ENCODE data around the gene NOTCH4.

Gene NOTCH4

DNA sequence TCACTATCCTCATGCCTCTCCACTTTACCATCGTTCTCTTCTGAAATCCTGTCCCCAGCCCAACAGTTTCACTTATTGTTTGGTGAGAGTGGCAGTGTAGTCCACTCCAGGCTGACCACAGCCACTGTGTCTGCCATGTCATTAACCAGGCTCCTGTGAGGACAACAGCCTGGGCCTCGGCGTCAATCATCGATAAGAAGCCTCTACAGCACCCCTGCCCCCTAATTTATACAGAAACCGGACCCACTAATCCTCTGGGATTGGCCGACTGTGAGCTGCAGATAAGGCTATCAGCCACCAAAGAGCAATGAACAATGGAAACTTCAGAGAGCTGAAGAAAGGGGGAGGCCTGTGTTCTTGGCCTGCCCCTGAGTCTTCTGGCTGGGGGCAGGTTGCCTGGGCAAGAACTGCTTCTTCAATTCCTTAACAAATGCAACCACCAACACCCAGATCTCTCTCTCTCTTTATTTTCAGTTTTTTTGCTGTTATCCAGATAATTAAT is 56.1 kb downstream of the NOTCH4 start:
- Histone ChIP-seq H3K27me3 (ENCODE audit: low read depth, low read length) (no peaks in the 10 kb centered on the region), H3K9me3 (ENCODE audit: control insufficient read depth in 1 of 2, low read length in 2 of 2) (no peaks in the 10 kb centered on the region), H3K36me3 (ENCODE audit: control insufficient read depth in 1 of 2, insufficient read depth in 2 of 2, low read length in 2 of 2) (peaks cover 38 to 60% of the 10 kb centered on the region in 2 donors), H3K27ac (ENCODE audit: low read length) (no peak overlapping the region), H3K4me1 (ENCODE audit: control insufficient read depth in 1 of 2, insufficient read depth in 2 of 2, low read length in 2 of 2) (peaks cover 0 to 8% of the 10 kb centered on the region in 2 donors), H3K4me3 (ENCODE audit: low read depth in 1 of 2, low read length in 2 of 2) (no peak overlapping the region)

DNA sequence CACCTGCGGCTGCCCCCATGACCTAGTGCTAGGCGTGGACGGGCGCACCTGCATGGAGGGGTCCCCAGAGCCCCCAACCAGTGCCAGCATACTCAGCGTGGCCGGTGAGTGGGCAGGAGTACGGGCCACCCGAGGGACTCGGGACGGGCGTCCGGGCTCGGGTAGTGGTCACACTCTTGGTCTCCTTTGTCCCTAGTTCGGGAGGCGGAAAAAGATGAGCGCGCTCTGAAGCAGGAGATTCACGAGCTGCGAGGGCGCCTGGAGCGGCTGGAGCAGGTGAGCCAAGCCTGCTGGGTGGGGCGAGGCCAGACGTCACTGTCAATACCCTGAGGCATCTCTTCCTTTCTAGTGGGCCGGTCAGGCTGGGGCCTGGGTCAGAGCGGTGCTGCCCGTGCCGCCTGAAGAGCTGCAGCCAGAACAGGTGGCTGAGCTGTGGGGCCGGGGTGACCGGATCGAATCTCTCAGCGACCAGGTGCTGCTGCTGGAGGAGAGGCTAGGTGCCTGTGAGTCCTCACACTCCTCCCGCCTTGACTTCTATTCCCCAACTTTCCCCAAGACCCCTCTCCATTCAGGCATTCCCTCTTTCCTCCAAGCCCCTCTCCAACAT is 56.6 kb downstream of the NOTCH4 start:
- Histone ChIP-seq H3K9me3 (ENCODE audit: control insufficient read depth in 1 of 2, low read length in 2 of 2) (no peaks in the 10 kb centered on the region), H3K4me3 (ENCODE audit: low read depth in 1 of 2, low read length in 2 of 2) (no peak overlapping the region), H3K27me3 (ENCODE audit: low read depth, low read length) (no peaks in the 10 kb centered on the region), H3K4me1 (ENCODE audit: control insufficient read depth in 1 of 2, insufficient read depth in 2 of 2, low read length in 2 of 2) (peaks cover 0 to 7% of the 10 kb centered on the region in 2 donors), H3K27ac (ENCODE audit: low read length) (no peak overlapping the region), H3K36me3 (ENCODE audit: control insufficient read depth in 1 of 2, insufficient read depth in 2 of 2, low read length in 2 of 2) (peaks cover 38 to 66% of the 10 kb centered on the region in 2 donors)

DNA sequence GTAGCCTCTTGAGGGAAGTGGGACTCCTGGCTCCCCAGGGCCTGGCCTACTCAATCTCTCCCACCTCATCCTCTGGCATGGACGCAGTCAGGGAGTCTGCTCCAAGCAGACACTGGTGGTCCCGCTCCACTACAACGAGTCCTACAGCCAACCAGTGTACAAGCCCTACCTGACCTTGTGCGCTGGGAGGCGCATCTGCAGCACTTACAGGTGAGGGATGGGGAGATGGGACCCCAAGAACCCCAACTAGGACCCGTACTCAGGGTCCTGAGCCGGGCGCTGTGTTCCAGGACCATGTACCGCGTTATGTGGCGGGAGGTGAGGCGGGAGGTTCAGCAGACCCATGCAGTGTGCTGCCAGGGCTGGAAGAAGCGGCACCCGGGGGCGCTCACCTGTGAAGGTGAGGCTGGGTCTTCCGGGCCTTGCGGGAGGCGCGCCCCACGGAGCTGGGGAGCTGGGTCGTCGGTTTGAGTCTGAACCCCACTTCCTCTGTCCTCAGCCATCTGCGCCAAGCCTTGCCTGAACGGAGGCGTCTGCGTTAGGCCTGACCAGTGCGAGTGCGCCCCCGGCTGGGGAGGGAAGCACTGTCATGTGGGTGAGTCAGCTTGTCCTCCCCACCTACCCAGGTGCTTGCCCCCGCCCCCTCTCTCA is 57.3 kb downstream of the NOTCH4 start:
- Histone ChIP-seq H3K4me3 (ENCODE audit: low read depth in 1 of 2, low read length in 2 of 2) (no peak overlapping the region), H3K4me1 (ENCODE audit: control insufficient read depth in 1 of 2, insufficient read depth in 2 of 2, low read length in 2 of 2) (peaks cover 0 to 7% of the 10 kb centered on the region in 2 donors), H3K36me3 (ENCODE audit: control insufficient read depth in 1 of 2, insufficient read depth in 2 of 2, low read length in 2 of 2) (peaks cover 38 to 68% of the 10 kb centered on the region in 2 donors), H3K27me3 (ENCODE audit: low read depth, low read length) (no peaks in the 10 kb centered on the region), H3K9me3 (ENCODE audit: control insufficient read depth in 1 of 2, low read length in 2 of 2) (no peaks in the 10 kb centered on the region), H3K27ac (ENCODE audit: low read length) (no peak overlapping the region)

DNA sequence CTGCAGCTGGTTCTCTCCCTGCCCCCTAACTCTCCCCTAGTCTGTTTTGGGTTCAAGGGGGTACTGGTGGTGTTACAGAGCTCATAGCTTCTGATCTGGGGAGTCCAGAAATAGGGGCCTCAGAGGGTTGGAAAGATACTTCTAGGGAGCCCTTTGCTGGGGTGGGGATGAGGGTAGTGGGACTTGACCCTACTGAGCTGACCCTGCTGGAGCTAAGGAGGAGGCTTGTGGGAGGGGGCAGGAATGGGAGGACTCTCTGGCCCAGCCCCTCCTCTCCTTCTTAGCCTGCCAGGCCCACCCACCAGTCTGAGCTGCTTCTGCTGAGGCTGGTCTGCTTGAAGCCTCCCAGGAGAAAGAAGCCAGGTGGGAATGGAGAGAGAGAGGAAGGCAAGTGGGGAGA is 59.6 kb downstream of the NOTCH4 start, which contains the start of gene EGFL8:
Gene EGFL8, plus strand, starts transcription at position 301 of the 400 bp plus-strand sequence. CDS start 1,571 bp downstream, outside the sequence.
- Histone ChIP-seq H3K9me3 (ENCODE audit: control insufficient read depth in 1 of 2, low read length in 2 of 2) (no peaks in the 10 kb centered on the region), H3K36me3 (ENCODE audit: control insufficient read depth in 1 of 2, insufficient read depth in 2 of 2, low read length in 2 of 2) (peaks cover 22 to 48% of the 10 kb centered on the region in 2 donors), H3K27ac (ENCODE audit: low read length) (peak within 1 kb of the TSS; percentile 30), H3K4me3 (ENCODE audit: low read depth in 1 of 2, low read length in 2 of 2) (no peak within 1 kb of the TSS), H3K27me3 (ENCODE audit: low read depth, low read length) (no peaks in the 10 kb centered on the region), H3K4me1 (ENCODE audit: control insufficient read depth in 1 of 2, insufficient read depth in 2 of 2, low read length in 2 of 2) (peaks cover 0 to 7% of the 10 kb centered on the region in 2 donors)

DNA sequence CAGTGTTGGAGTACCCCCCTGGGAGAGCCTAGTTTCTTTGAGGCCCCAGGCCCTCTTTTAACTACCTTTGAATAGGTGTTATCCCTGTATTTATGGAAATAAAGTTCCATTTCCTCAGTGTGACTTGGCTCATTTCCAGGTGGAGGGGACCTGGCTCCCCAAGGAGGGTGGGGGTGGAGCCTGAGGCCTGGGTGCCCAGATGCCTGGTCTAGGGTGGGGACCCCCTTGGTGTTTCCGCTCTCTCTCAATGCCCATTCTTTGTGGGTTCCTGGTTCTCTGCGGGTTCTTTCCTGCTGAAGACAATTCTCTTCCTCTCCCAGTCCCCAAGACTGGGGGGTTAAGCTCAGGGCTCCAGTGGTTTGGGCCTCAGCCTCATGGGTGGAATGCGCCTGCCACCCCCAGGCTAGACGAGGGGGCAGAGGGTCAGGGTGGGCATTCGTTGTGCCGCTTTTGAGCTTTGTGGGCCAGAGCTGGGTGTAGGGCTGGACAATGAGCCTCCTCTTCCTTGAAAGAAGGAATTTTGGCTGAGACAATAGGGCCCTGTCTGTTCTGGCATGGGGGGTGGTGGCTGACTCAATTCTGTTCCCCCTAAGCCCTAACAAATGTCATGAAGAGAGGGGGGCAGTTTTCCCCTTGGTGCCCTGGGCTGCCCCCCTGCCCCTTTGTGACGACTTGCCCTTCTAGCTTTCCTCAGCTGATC is 60.2 kb downstream of the NOTCH4 start:
- Histone ChIP-seq H3K27me3 (ENCODE audit: low read depth, low read length) (no peaks in the 10 kb centered on the region), H3K4me1 (ENCODE audit: control insufficient read depth in 1 of 2, insufficient read depth in 2 of 2, low read length in 2 of 2) (peaks cover 0 to 7% of the 10 kb centered on the region in 2 donors), H3K36me3 (ENCODE audit: control insufficient read depth in 1 of 2, insufficient read depth in 2 of 2, low read length in 2 of 2) (peaks cover 18 to 45% of the 10 kb centered on the region in 2 donors), H3K9me3 (ENCODE audit: control insufficient read depth in 1 of 2, low read length in 2 of 2) (no peaks in the 10 kb centered on the region), H3K27ac (ENCODE audit: low read length) (peak overlapping the region; percentile 30), H3K4me3 (ENCODE audit: low read depth in 1 of 2, low read length in 2 of 2) (no peak overlapping the region)

DNA sequence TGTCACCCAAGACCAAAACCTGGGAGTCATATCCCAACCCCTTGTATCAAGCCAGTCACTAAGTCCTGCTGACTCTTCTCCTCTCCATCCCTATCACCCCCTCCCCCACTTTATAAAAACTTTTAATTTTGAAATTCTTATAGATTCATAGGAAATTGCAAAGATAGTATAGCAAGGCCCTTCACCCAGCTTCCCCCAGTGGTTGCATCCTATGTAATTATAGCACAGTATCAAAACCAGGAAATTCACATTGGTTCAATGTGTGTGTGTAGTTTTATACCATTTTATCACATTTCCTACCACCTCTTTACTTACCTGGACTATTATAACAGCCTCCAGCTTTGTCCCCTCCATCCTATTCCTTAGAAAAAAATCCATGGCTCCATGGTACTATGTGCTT is 65.8 kb downstream of the NOTCH4 start:
- Histone ChIP-seq H3K4me1 (ENCODE audit: control insufficient read depth in 1 of 2, insufficient read depth in 2 of 2, low read length in 2 of 2) (peaks cover 0 to 19% of the 10 kb centered on the region in 2 donors), H3K36me3 (ENCODE audit: control insufficient read depth in 1 of 2, insufficient read depth in 2 of 2, low read length in 2 of 2) (peaks cover 17 to 39% of the 10 kb centered on the region in 2 donors), H3K27ac (ENCODE audit: low read length) (no peak overlapping the region), H3K4me3 (ENCODE audit: low read depth in 1 of 2, low read length in 2 of 2) (no peak overlapping the region), H3K9me3 (ENCODE audit: control insufficient read depth in 1 of 2, low read length in 2 of 2) (no peaks in the 10 kb centered on the region), H3K27me3 (ENCODE audit: low read depth, low read length) (no peaks in the 10 kb centered on the region)

DNA sequence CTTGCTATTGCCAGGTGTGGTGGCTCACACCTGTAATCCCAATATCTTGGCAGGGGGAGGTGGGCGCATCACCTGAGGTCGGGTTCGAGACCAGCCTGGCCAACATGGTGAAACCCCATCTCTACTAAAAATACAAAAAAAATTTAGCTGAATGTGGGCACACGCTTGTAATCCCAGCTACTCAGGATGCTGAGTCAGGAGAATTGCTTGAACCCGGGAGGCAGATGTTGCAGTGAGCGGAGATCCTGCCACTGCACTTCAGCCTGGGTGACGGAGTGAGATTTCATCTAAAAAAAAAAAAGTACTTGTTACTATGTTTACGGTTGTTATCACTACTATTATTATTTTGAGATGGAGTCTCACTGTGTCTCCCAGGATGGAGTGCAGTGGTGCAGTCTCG is 67.0 kb downstream of the NOTCH4 start:
- Histone ChIP-seq H3K4me3 (ENCODE audit: low read depth in 1 of 2, low read length in 2 of 2) (no peak overlapping the region), H3K27ac (ENCODE audit: low read length) (no peak overlapping the region), H3K9me3 (ENCODE audit: control insufficient read depth in 1 of 2, low read length in 2 of 2) (no peaks in the 10 kb centered on the region), H3K27me3 (ENCODE audit: low read depth, low read length) (no peaks in the 10 kb centered on the region), H3K36me3 (ENCODE audit: control insufficient read depth in 1 of 2, insufficient read depth in 2 of 2, low read length in 2 of 2) (peaks cover 17 to 29% of the 10 kb centered on the region in 2 donors), H3K4me1 (ENCODE audit: control insufficient read depth in 1 of 2, insufficient read depth in 2 of 2, low read length in 2 of 2) (peaks cover 6 to 30% of the 10 kb centered on the region in 2 donors)

DNA sequence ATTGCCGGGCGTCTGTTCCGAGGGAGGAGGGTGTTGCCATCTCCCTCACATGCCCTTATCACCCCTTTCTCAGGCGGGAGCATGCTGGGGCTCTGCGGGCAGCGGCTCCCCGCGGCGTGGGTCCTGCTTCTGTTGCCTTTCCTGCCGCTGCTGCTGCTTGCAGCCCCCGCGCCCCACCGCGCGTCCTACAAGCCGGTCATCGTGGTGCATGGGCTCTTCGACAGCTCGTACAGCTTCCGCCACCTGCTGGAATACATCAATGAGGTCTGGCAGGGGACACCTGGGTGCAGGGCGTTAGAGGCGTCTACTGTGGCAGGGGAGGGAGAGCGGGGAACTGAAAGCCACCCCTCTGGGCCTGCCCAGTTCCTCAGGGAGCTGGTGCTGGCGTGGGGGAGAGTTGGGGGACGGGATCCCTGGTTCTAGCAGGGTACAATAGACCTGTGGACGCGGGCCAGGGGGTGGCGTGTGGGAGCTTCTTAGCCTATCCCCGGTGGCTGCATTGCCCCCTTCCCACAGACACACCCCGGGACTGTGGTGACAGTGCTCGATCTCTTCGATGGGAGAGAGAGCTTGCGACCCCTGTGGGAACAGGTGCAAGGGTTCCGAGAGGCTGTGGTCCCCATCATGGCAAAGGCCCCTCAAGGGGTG is 69.2 kb downstream of the NOTCH4 start:
- Histone ChIP-seq H3K27ac (ENCODE audit: low read length) (peak overlapping the region; percentile 82), H3K27me3 (ENCODE audit: low read depth, low read length) (no peaks in the 10 kb centered on the region), H3K4me3 (ENCODE audit: low read depth in 1 of 2, low read length in 2 of 2) (peak overlapping the region; percentile 86 to 93), H3K36me3 (ENCODE audit: control insufficient read depth in 1 of 2, insufficient read depth in 2 of 2, low read length in 2 of 2) (peaks cover 17 to 29% of the 10 kb centered on the region in 2 donors), H3K9me3 (ENCODE audit: control insufficient read depth in 1 of 2, low read length in 2 of 2) (no peaks in the 10 kb centered on the region), H3K4me1 (ENCODE audit: control insufficient read depth in 1 of 2, insufficient read depth in 2 of 2, low read length in 2 of 2) (peaks cover 6 to 48% of the 10 kb centered on the region in 2 donors)

DNA sequence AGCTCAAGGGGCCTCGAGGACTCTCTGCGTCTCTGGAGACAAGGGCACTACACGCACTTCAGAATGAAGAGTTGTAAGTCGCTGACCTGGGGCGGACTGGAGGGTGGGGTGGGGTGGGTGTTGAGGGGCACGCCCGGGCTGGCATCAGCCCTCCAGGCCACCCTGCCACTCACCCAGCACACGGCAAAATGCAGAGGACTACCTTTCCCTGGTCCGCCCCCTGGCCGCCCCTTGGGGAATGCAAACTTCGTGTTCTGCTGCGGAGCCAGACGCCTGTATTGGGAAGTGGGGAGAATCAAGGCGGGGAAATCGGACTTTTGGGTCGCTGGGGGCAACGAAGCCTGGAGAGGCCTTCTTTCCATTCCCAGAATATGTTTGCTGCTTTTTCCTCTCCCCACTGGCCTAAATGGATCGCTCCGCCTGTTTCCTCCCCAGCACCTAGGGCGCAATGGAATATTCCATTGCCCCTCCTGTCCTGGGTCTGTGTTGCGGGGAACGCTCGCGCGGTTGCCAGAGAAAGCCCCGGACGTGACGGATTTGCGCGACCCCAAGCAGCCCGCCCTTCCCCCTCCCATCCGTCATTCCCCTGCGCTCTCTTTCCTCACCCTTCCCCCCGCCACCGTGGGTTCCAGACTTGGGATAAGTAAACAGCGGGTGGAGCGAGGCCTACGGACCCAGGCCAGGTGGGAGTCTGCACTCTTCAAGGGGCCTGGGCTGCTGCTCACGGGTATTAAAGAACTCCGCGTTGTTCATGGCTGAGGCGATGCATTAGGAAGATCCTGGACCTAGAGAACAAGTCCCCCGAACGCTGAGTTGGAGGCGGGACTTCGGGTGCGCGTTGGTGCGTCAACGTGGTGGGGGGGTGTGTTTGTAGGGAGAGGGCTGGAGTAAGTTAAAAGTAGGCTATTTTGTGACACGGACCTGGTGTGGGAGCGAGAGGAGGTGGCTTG is 70.0 kb downstream of the NOTCH4 start, which contains the start of gene PPT2:
Gene PPT2, plus strand, starts transcription at position 578 of the 950 bp plus-strand sequence. CDS start 454 bp downstream, outside the sequence.
- Histone ChIP-seq H3K27me3 (ENCODE audit: low read depth, low read length) (no peaks in the 10 kb centered on the region), H3K27ac (ENCODE audit: low read length) (peak within 1 kb of the TSS; percentile 82), H3K4me3 (ENCODE audit: low read depth in 1 of 2, low read length in 2 of 2) (peak within 1 kb of the TSS; percentile 86 to 93), H3K9me3 (ENCODE audit: control insufficient read depth in 1 of 2, low read length in 2 of 2) (no peaks in the 10 kb centered on the region), H3K4me1 (ENCODE audit: control insufficient read depth in 1 of 2, insufficient read depth in 2 of 2, low read length in 2 of 2) (peaks cover 6 to 48% of the 10 kb centered on the region in 2 donors), H3K36me3 (ENCODE audit: control insufficient read depth in 1 of 2, insufficient read depth in 2 of 2, low read length in 2 of 2) (peaks cover 17 to 32% of the 10 kb centered on the region in 2 donors)
